SK-N-SH (cell line): ENCODE data around the gene DENND1A. TPM values are rescaled to one million over a fixed set of nuclear protein-coding genes. Genes with fewer than 3 reads are reported as not detected.

Experiments used
- CTCF ChIA-PET: fragments of 300-600, 350-600 bp; formaldehyde crosslinking; extraction: SDS; loops from one replicate; lab custom pipeline; 2021; lab: Yijun Ruan, JAX
- POLR2A ChIA-PET: fragments of 350-600 bp; sonication (Branson Sonifier 250); formaldehyde crosslinking; extraction: SDS; loops from one replicate; lab custom pipeline; 2020; ENCODE audit warnings: antibody characterized with exemption, inconsistent platforms; lab: Yijun Ruan, JAX
- DNase-seq: peaks from one replicate; pipeline ENCODE4 v3.0.0; 2012
- H2AFZ ChIP-seq: fragments of 200-600 bp; sonication (generic); 2 replicates; pipeline ENCODE4 v1.8.1; 2016; ENCODE audit warnings: antibody characterized with exemption, mild to moderate bottlenecking, low read depth
- H3F3A ChIP-seq: fragments of 200-600 bp; sonication (generic); replicated peaks from 2 replicates; pipeline ENCODE3; 2016; ENCODE audit warnings: antibody characterized with exemption, mild to moderate bottlenecking; ENCODE audit not compliant: insufficient read depth
- H3K27ac ChIP-seq, 2 experiments: fragments of 200-500 bp in 1 of 2; fragments of 200-600 bp in 1 of 2; sonication (Bioruptor generic) in 1 of 2; sonication (generic), shearing (Covaris generic) in 1 of 2; 2 replicates each; pipeline versions ENCODE4 v1.5.1 to v1.6.1; 2014 to 2016; ENCODE audit warnings: low read depth in 2 of 2, inconsistent platforms in 1 of 2, low read length in 1 of 2, mild to moderate bottlenecking in 1 of 2, mixed read lengths in 1 of 2
- H3K27me3 ChIP-seq: fragments of 200-600 bp; sonication (generic), shearing (Covaris generic); 2 replicates; pipeline ENCODE4 v1.6.1; 2016; ENCODE audit warnings: mixed run types; ENCODE audit not compliant: insufficient read depth
- H3K36me3 ChIP-seq, 2 experiments: fragments of 200-500 bp in 1 of 2; fragments of 200-600 bp in 1 of 2; sonication (Bioruptor generic) in 1 of 2; sonication (generic) in 1 of 2; replicated peaks in 1 of 2; 2 replicates each; pipeline versions ENCODE3 to v1.5.1; 2014 to 2016; ENCODE audit warnings: low read length in 1 of 2, mild to moderate bottlenecking in 1 of 2; ENCODE audit not compliant: insufficient read depth in 2 of 2, control insufficient read depth in 1 of 2
- H3K4me1 ChIP-seq, 2 experiments: fragments of 200-500 bp in 1 of 2; fragments of 200-600 bp in 1 of 2; sonication (Bioruptor generic) in 1 of 2; sonication (generic), shearing (Covaris generic) in 1 of 2; 2 replicates each; pipeline versions ENCODE4 v1.5.1 to v1.6.1; 2014 to 2016; ENCODE audit warnings: low read depth in 1 of 2, low read length in 1 of 2, mixed run types in 1 of 2; ENCODE audit not compliant: insufficient read depth in 2 of 2, control insufficient read depth in 1 of 2
- H3K4me2 ChIP-seq: fragments of 200-600 bp; sonication (generic), shearing (Covaris generic); 2 replicates; pipeline ENCODE4 v1.6.1; 2017; ENCODE audit warnings: mixed run types
- H3K4me3 ChIP-seq, 2 experiments: fragments of 200-500 bp in 1 of 2; fragments of 200-600 bp in 1 of 2; sonication (Bioruptor generic) in 1 of 2; sonication (generic), shearing (Covaris generic) in 1 of 2; 2 replicates each; pipeline versions ENCODE4 v1.5.1 to v1.8.1; 2014 to 2016; ENCODE audit warnings: low read depth in 2 of 2, inconsistent platforms in 1 of 2, low read length in 1 of 2, mild to moderate bottlenecking in 1 of 2, mixed read lengths in 1 of 2, moderate library complexity in 1 of 2
- H3K79me2 ChIP-seq: fragments of 200-600 bp; sonication (generic); 2 replicates; pipeline ENCODE4 v1.8.1; 2017; ENCODE audit warnings: mild to moderate bottlenecking; ENCODE audit not compliant: insufficient read depth
- H3K9ac ChIP-seq: fragments of 200-600 bp; sonication (generic); 2 replicates; pipeline ENCODE4 v1.6.1; 2017; ENCODE audit warnings: mixed run types
- H3K9me2 ChIP-seq: fragments of 200-600 bp; sonication (generic); 2 replicates; pipeline ENCODE4 v1.6.1; 2017; ENCODE audit warnings: mixed run types
- H3K9me3 ChIP-seq: fragments of 200-600 bp; sonication (generic); 2 replicates; pipeline ENCODE4 v1.6.1; 2017; ENCODE audit warnings: mixed run types, mild to moderate bottlenecking, moderate library complexity
- H4K20me1 ChIP-seq: fragments of 200-600 bp; sonication (generic); 2 replicates; pipeline ENCODE4 v1.6.1; 2017; ENCODE audit warnings: mild to moderate bottlenecking, mixed run types; ENCODE audit not compliant: insufficient read depth
- CHD2 ChIP-seq: fragments of 150-350 bp; IDR thresholded peaks from 2 replicates; pipeline ENCODE4 v1.6.1; 2018; ENCODE audit warnings: low read length; ENCODE audit not compliant: partially characterized antibody
- CTCF ChIP-seq: fragments of 200-600 bp; sonication (generic); IDR thresholded peaks from 2 replicates; pipeline ENCODE4 v1.6.1; 2017; ENCODE audit warnings: antibody characterized with exemption, mild to moderate bottlenecking, moderate library complexity
- EZH2phosphoT487 ChIP-seq: fragments of 200-600 bp; sonication (generic); IDR thresholded peaks from 2 replicates; pipeline ENCODE4 v1.6.1; 2017; ENCODE audit warnings: low read depth, mixed run types, mild to moderate bottlenecking, antibody characterized with exemption, moderate library complexity, borderline replicate concordance
- FOSL2 ChIP-seq: IDR thresholded peaks from 2 replicates; pipeline ENCODE4 v1.4.0; 2012; ENCODE audit warnings: low read depth, mild to moderate bottlenecking, moderate library complexity, borderline replicate concordance
- FOXJ3 ChIP-seq: sonication (generic); formaldehyde crosslinking; IDR thresholded peaks from 2 replicates; pipeline ENCODE4 v1.5.1; 2020; ENCODE audit warnings: mild to moderate bottlenecking, missing genetic modification reagents
- FOXM1 ChIP-seq: IDR thresholded peaks from 2 replicates; pipeline ENCODE4 v1.4.0; 2012; ENCODE audit warnings: low read depth, mild to moderate bottlenecking
- GATA2 ChIP-seq: sonication (generic); formaldehyde crosslinking; IDR thresholded peaks from 2 replicates; pipeline ENCODE4 v1.5.0; 2020; ENCODE audit warnings: mild to moderate bottlenecking, missing genetic modification reagents
- MEF2A ChIP-seq: IDR thresholded peaks from 2 replicates; pipeline ENCODE4 v1.4.0; 2012; ENCODE audit warnings: low read depth, borderline replicate concordance
- NFIC ChIP-seq: IDR thresholded peaks from 2 replicates; pipeline ENCODE4 v1.4.0; 2012; ENCODE audit warnings: borderline replicate concordance
- REST ChIP-seq: IDR thresholded peaks from 2 replicates; pipeline ENCODE4 v1.6.1; 2012; ENCODE audit warnings: mild to moderate bottlenecking, low read depth, low read length, moderate library complexity
- TAF1 ChIP-seq: IDR thresholded peaks from 2 replicates; pipeline ENCODE4 v1.6.1; 2012; ENCODE audit warnings: low read depth, mild to moderate bottlenecking, low read length, moderate library complexity, borderline replicate concordance
- USF1 ChIP-seq: IDR thresholded peaks from 2 replicates; pipeline ENCODE4 v1.4.0; 2012; ENCODE audit warnings: low read depth, borderline replicate concordance
- USF2 ChIP-seq: fragments of 150-350 bp; IDR thresholded peaks from 2 replicates; pipeline ENCODE4 v1.6.1; 2017; ENCODE audit warnings: antibody characterized with exemption, low read length, low read depth, borderline replicate concordance
- YY1 ChIP-seq: IDR thresholded peaks from 2 replicates; pipeline ENCODE4 v1.4.0; 2012; ENCODE audit warnings: low read depth, mild to moderate bottlenecking
- ZBTB33 ChIP-seq: IDR thresholded peaks from 2 replicates; pipeline ENCODE4 v1.4.0; 2012; ENCODE audit warnings: low read depth, borderline replicate concordance
- WGBS: methylation state at CpG from one replicate; pipeline ENCODE4 v1.1.6; 2017; ENCODE audit warnings: low lambda C conversion rate; 5-methylcytosine and 5-hydroxymethylcytosine counted together
- polyA plus RNA-seq, 3 experiments: library from polyadenylated mRNA; depleted of rRNA; stranded (reverse); fragments of >200 nt; gene quantifications; 2 replicates each; pipeline ENCODE4 v1.2.3, GENCODE V29; 2012

The DENND1A gene
- polyA plus RNA-seq, 1 of the 3 experiments (the other 2 are of a cell fraction): 25.4 TPM

- TF ChIP-seq USF2 (no peak), FOXM1 (no peak), ZBTB33 (no peak)
- TF ChIP-seq, all 33 proteins: peak for 0
Observed at GRCh38 chr9:123394291-123395235, 535.4 kb downstream of the DENND1A start (continued).

GRCh38 chr9:123392802-123393201 is 537.1 kb downstream of the DENND1A start:
- Histone ChIP-seq H3K9me3 (no peaks in the 10 kb centered on the region), H3K27me3 (no peaks in the 10 kb centered on the region), H3K27ac (no peak overlapping the region), H3K4me3 (no peak overlapping the region), H4K20me1 (no peaks in the 10 kb centered on the region), H3K9me2 (no peaks in the 10 kb centered on the region), H3K4me2 (no peak overlapping the region), H2AFZ (no peak overlapping the region), H3K79me2 (no peaks in the 10 kb centered on the region), H3K9ac (no peak overlapping the region), H3K36me3 (no peaks in the 10 kb centered on the region), H3F3A (no peaks in the 10 kb centered on the region), H3K4me1 (peaks cover 0 to 11% of the 10 kb centered on the region in 2 experiments; a peak in 1 of 4 replicates)
- no peak for TF ChIP-seq USF1
- TF ChIP-seq TAF1: no peak
- no peak for TF ChIP-seq MEF2A
- TF ChIP-seq YY1: no peak
- TF ChIP-seq FOSL2: no peak
- no peak for TF ChIP-seq EZH2phosphoT487
- TF ChIP-seq CTCF: no peak
- TF ChIP-seq GATA2: no peak
- no peak for TF ChIP-seq REST
- TF ChIP-seq CHD2: no peak
- no peak for TF ChIP-seq FOXJ3 (CRISPR knock-in tag)
- no peak for TF ChIP-seq NFIC
- POLR2A ChIA-PET: no interaction called here
- no peak for DNase-seq
- CTCF ChIA-PET: interaction anchor here (1.2 to 20.5 kb wide), 2 partner anchors 40 to 648 kb away, joined by 3 to 331 read pairs; partner anchors contain the start of gene CRB2
- 95% methylated on average over 4 of the region's 4 CpGs for WGBS
